HG03521 (cell line): ENCODE data around the gene COX10.

Experiments used
- ATAC-seq: cut with Tn5 transposase; IDR thresholded peaks from one replicate; pipeline ENCODE4 v1.9.1; 2021; ENCODE audit warnings: mild to moderate bottlenecking, moderate library complexity; ENCODE audit not compliant: unreplicated experiment

COX10 gene

GRCh38 chr17:14068542-14069250 lies 608 bp upstream of the COX10 start:
- peak; percentile 5 for ATAC-seq

DNA sequence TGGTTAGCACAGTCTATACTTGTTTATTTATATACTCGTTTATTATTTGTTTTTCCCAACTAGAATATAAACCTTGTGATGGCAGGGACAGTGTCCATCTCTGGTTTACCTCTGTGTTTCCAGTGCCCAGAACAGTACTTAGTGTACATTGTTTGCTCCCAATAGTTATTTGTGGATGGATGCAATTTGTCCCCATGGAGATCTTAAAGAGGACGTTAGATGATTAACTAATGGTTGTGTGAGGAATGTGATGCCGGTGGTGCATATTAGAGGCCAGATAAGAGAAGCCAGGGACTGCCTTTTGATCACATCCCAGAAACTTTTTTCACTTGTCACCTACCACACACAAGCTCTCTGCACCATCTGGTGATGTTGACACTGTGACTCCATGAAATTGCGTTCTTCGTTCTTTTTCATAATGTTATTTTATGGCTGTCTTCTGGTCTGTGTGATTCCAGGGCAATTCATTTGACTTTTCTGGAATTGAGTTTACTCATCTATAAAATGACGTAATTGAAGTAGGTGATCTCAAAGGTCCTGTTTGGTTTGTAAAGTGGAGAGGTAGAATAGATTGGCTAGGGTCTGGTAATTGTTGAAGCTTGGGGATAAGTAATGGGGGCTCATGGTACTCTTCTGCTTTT lies 1.2 kb downstream of the COX10 start:
- no peak for ATAC-seq

- ATAC-seq, result no peak
Observed at GRCh38 chr17:14072881-14073280, 3.6 kb downstream of the COX10 start.

DNA sequence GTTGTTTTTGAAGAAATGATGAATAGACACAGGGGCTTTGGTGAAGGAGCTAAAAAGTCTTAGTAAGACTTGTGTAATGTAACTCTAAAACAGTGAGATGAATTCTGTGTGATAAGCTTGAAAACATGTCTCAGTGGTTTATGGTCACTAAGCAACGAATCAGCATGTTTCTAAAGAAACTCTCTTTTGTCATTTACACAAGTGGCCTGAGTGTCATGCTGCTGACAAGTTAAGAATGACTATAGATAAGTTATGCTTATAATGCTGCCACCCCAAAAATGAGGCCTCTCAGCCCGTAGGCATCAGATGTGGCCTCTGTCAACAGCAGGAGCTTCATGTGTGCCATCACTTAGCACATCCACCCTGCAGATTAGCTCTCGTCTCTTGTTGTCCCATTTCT lies 8.7 kb downstream of the COX10 start:
- no peak for ATAC-seq

GRCh38 chr17:14080847-14081251 lies 11.5 kb downstream of the COX10 start:
- no peak for ATAC-seq

- no peak for ATAC-seq
Observed at GRCh38 chr17:14082848-14083247, 13.5 kb downstream of the COX10 start.

DNA sequence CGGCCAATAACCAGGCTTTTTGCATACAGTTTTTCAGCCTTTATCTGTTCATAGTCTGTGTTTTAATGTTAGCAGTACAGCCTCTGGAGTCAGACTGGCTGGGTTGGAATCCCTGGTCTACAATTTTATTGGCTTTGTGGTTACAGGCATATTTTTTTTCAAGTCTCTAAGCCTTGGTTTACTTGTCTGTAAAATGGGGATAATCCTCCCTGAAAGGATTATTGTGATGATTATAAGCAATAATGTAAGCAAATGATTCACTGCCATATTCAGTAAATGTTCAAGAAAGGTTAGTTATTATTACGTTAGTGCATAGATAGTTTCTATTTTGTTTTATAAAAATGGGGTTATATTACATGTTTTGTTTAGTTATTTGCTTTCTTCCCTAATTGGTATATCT lies 15.7 kb downstream of the COX10 start:
- ATAC-seq, result no peak

- no peak for ATAC-seq
Observed at GRCh38 chr17:14086189-14086588, 16.9 kb downstream of the COX10 start.

- no peak for ATAC-seq
Observed at GRCh38 chr17:14089179-14089578, 19.9 kb downstream of the COX10 start.

DNA sequence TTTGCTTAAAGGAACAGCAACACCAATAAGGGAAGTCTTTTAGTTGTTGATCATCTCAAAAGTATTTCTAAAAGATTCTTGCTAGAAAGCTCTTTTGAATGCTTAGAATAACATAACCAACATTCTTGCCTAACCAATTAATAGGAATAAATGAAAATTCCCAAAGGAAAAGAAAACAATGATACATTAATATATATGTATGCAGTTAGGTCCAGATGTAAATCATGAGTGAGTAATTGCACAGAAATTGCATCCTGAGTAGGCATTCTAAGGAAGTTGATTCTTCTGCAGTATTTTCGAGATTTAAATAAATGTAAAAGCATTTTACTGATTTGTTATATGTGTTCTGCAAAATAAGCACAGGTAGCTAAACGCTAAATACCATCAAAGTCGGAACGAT lies 22.1 kb downstream of the COX10 start:
- ATAC-seq, result no peak

- ATAC-seq, result no peak
Observed at GRCh38 chr17:14092808-14093207, 23.5 kb downstream of the COX10 start.

- ATAC-seq, result no peak
Observed at GRCh38 chr17:14094676-14095601, 25.6 kb downstream of the COX10 start.

GRCh38 chr17:14095631-14096030 lies 26.3 kb downstream of the COX10 start:
- ATAC-seq, result no peak

- ATAC-seq, result no peak
Observed at GRCh38 chr17:14098246-14098645, 28.9 kb downstream of the COX10 start.

DNA sequence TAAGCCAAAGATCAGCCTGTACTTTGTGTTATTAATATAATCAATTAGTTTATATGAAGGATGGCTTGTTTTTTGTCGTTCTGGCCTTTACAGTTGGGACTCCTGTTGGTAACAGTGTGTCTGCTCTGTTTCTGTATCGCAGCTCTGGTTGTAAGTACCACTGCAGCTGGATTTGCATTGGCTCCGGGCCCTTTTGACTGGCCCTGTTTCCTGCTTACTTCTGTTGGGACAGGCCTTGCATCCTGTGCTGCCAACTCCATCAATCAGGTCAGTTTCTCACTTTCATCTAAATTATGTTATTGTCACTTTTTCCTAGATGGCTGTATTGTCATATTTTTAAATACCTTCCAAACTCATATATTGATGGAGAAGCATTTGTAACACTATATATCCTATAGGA lies 32.7 kb downstream of the COX10 start:
- no peak for ATAC-seq

- ATAC-seq, result no peak
Observed at GRCh38 chr17:14103836-14104235, 34.5 kb downstream of the COX10 start.

- no peak for ATAC-seq
Observed at GRCh38 chr17:14104734-14105133, 35.4 kb downstream of the COX10 start.

DNA sequence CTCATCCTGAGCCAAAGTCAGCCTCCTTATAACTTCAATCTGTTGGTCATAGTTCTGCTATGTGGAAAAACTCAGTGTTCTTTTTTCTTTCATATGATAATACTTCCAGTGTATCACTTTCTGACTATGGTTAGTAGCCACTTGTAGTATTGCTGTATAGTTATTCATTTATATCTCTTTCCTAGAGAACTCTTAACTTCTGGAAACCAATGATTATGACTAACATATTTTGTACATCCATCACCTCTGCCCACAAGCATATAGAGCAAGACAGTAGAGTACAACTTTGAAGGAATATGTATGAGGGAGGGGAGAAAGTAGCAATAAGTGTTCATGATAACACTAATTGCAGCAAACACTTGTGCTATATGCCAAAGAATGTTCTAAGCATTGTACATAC lies 38.6 kb downstream of the COX10 start:
- no peak for ATAC-seq

GRCh38 chr17:14112407-14112806 lies 43.1 kb downstream of the COX10 start:
- ATAC-seq, result no peak

GRCh38 chr17:14113137-14113536 lies 43.8 kb downstream of the COX10 start:
- no peak for ATAC-seq

DNA sequence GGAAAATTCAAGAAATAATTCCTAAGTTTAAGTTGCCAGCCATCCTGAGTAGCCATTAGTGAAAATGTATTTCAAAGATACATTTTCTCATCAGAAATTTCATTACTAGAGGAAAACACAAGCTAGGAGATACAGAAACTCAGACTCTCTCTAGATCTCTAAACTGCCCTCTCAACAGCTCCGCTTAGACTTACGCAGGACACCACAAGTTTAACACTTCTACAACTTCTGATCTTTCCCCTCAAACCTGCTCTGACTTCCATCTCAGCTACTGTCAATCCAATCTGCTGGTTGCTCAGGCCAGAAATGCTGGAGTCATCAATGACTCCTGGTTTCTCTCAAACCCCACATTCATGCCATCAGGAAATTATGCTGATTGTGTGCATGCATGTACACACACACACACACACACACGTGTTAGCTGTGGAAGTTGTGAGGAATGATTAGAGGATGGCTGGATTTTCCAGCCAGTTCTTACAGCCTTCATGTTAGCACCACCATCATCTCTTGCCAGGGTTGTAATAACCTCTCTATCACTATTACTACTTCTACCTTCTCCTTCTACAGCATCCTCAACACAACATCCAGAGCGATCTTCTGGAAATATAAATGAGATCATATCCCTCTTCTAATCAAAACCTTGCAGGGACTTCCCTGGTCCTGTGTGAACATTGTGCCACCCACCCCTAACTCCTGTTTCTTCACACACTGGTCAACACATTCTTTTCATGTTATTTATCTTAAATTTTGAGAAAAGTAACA lies 47.1 kb downstream of the COX10 start:
- ATAC-seq, result no peak
